Glutamatergic neuron (in vitro differentiated cells): ENCODE data around the gene PCK2. TPM values are rescaled to one million over a fixed set of nuclear protein-coding genes. Genes with fewer than 3 reads are reported as not detected.

ENCODE experiments used
- DNase-seq: peaks from one replicate; pipeline ENCODE4 v3.0.0; 2022
- H3K27ac Mint-ChIP-seq: one replicate; pipeline ENCODE4 v1.8.0; 2020; ENCODE audit warnings: mild to moderate bottlenecking, mixed read lengths, inconsistent platforms; ENCODE audit not compliant: unreplicated experiment
- H3K27me3 Mint-ChIP-seq: one replicate; pipeline ENCODE4 v1.8.0; 2020; ENCODE audit warnings: mild to moderate bottlenecking, moderate library complexity, mixed read lengths, inconsistent platforms; ENCODE audit not compliant: unreplicated experiment
- H3K36me3 Mint-ChIP-seq: one replicate; pipeline ENCODE4 v1.8.0; 2020; ENCODE audit warnings: mild to moderate bottlenecking, mixed read lengths, inconsistent platforms; ENCODE audit not compliant: unreplicated experiment
- H3K4me1 Mint-ChIP-seq: one replicate; pipeline ENCODE4 v1.8.0; 2020; ENCODE audit warnings: mild to moderate bottlenecking, low read depth, mixed read lengths, inconsistent platforms; ENCODE audit not compliant: unreplicated experiment
- H3K4me3 Mint-ChIP-seq: one replicate; pipeline ENCODE4 v1.8.0; 2020; ENCODE audit warnings: mild to moderate bottlenecking, mixed read lengths, inconsistent platforms; ENCODE audit not compliant: unreplicated experiment
- H3K9me3 Mint-ChIP-seq: one replicate; pipeline ENCODE4 v1.8.0; 2020; ENCODE audit warnings: mild to moderate bottlenecking, moderate library complexity, mixed read lengths, inconsistent platforms; ENCODE audit not compliant: unreplicated experiment
- CTCF ChIP-seq: fragments of 200-600 bp; sonication (generic); IDR thresholded peaks from one replicate; pipeline ENCODE4 v1.5.0; 2021; ENCODE audit not compliant: partially characterized antibody, unreplicated experiment
- total RNA-seq: library from RNA; stranded (reverse); fragmentation: NEBNext Ultra II Directional; extraction: Animal tissue kit (Norgen Biotek cat#: 25700); gene quantifications from one replicate; pipeline ENCODE4 v1.2.1, GENCODE V29; 2021; ENCODE audit not compliant: unreplicated experiment

The PCK2 gene
- total RNA-seq, 1 donor from 2014 or later: 99.9 TPM

- Mint-ChIP-seq H3K9me3 (peaks cover 19% of the 10 kb centered on the region), H3K36me3 (no peaks in the 10 kb centered on the region), H3K27me3 (peaks cover 19% of the 10 kb centered on the region), H3K4me3 (no peak overlapping the region), H3K4me1 (peaks cover 21% of the 10 kb centered on the region), H3K27ac (peak overlapping the region; percentile 55)
- DNase-seq: no peak
- TF ChIP-seq CTCF: no peak
Measured at GRCh38 chr14:24055971-24056799, 37.9 kb upstream of the PCK2 start.

GRCh38 chr14:24056800-24057184, 37.3 kb upstream of the PCK2 start:
- peaks cover 22% of the 10 kb centered on the region for H3K4me1 Mint-ChIP-seq
- no peaks in the 10 kb centered on the region for H3K36me3 Mint-ChIP-seq
- peaks cover 17% of the 10 kb centered on the region for H3K9me3 Mint-ChIP-seq
- DNase-seq: no peak
- H3K27me3 Mint-ChIP-seq: peaks cover 22% of the 10 kb centered on the region
- H3K27ac Mint-ChIP-seq: no peak overlapping the region
- no peak for TF ChIP-seq CTCF
- no peak overlapping the region for H3K4me3 Mint-ChIP-seq

GRCh38 chr14:24057271-24057670, 36.8 kb upstream of the PCK2 start:
- no peak for TF ChIP-seq CTCF
- no peak for DNase-seq
- Mint-ChIP-seq H3K36me3 (no peaks in the 10 kb centered on the region), H3K4me1 (peaks cover 24% of the 10 kb centered on the region), H3K27me3 (peaks cover 22% of the 10 kb centered on the region), H3K27ac (no peak overlapping the region), H3K4me3 (no peak overlapping the region), H3K9me3 (peaks cover 17% of the 10 kb centered on the region)

- peaks cover 21% of the 10 kb centered on the region for H3K4me1 Mint-ChIP-seq
- peaks cover 21% of the 10 kb centered on the region for H3K27me3 Mint-ChIP-seq
- DNase-seq: no peak
- TF ChIP-seq CTCF: no peak
- H3K4me3 Mint-ChIP-seq: no peak overlapping the region
- H3K9me3 Mint-ChIP-seq: peaks cover 15% of the 10 kb centered on the region
- H3K27ac Mint-ChIP-seq: peak overlapping the region; percentile 79
- H3K36me3 Mint-ChIP-seq: no peaks in the 10 kb centered on the region
Measured at GRCh38 chr14:24057867-24058259, 36.2 kb upstream of the PCK2 start.

GRCh38 chr14:24058260-24058950, 35.7 kb upstream of the PCK2 start:
- H3K4me3 Mint-ChIP-seq: peak overlapping the region; percentile 42
- H3K4me1 Mint-ChIP-seq: peaks cover 19% of the 10 kb centered on the region
- peak overlapping the region; percentile 79 for H3K27ac Mint-ChIP-seq
- peak; percentile 86 for TF ChIP-seq CTCF
- peaks cover 21% of the 10 kb centered on the region for H3K27me3 Mint-ChIP-seq
- peak; percentile 89 for DNase-seq
- no peaks in the 10 kb centered on the region for H3K36me3 Mint-ChIP-seq
- H3K9me3 Mint-ChIP-seq: peaks cover 10% of the 10 kb centered on the region
